GM19025 (cell line): ENCODE results near the gene MCF2L.

Experiments
- ATAC-seq: cut with Tn5 transposase; IDR thresholded peaks from one replicate; pipeline ENCODE4 v1.9.1; 2021; ENCODE audit warnings: mild to moderate bottlenecking, low read depth, moderate library complexity; ENCODE audit not compliant: unreplicated experiment

MCF2L gene

DNA sequence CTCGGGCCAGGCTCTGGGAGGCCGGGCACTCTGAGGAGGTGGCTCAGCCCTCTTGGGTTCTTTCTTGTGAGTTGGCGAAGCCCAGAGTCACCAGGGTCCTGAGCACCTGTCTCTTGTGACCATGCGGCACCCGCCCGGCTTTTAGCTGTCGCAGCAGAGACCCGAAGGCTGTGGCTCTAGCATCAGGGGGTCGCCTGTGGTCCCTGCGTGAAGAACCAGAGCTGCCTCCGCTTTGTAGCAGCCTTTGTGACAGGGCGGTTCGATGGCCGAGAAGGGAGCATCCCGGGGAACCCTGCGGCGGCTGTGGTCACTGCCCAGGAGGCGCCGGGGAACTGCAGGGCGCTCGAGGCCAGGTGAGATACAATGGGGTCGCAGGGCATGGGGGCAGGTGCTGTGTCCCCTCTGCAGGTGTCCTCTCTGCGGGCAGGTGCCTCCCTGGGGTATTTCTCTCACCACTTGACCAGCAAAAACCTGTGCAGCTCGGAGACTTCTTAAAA lies 10.4 kb downstream of the MCF2L start:
- no peak for ATAC-seq

DNA sequence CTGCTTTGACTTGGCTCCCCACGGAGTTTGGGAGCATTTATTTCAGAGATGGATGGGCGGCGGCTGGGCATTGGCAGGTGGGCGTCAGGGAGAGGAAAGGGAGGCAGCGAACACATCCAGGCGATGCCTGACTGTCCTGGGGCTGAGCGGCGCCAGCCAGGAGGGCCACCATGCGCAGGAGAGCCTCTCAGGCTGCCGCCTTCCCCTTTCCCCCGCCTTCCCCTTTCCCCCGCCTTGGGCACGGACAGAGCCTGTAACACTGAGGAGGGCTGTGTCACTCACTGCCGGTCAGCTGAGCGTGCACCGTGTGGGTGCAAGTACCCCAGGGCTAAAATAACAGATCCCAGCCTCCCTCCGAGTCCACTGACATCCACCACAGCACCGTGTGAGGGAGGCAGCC lies 11.4 kb downstream of the MCF2L start:
- no peak for ATAC-seq

DNA sequence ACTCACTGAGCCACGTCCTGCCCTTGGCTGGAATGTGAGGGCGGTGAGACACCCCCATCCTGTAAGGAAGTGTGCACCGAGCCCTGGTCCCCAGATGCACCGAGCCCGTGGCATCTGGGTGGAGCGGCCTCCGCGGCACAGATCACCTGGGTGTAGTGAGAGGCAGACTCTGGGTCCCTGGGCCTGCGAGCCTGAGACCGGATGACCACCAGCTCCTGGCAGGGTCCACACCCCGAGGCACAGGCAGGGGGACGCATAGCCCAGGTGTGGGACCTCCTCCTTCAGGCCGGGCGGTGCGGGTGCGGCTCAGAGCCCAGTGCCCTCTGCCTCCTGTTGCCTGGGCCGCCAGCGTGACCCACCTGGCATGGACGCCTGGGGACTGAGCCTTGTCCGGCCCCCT lies 12.4 kb downstream of the MCF2L start:
- no peak for ATAC-seq

- ATAC-seq = no peak
Measured at GRCh38 chr13:112982281-112983041, 13.4 kb downstream of the MCF2L start.

GRCh38 chr13:112983042-112983305 lies 14.0 kb downstream of the MCF2L start:
- ATAC-seq = no peak

DNA sequence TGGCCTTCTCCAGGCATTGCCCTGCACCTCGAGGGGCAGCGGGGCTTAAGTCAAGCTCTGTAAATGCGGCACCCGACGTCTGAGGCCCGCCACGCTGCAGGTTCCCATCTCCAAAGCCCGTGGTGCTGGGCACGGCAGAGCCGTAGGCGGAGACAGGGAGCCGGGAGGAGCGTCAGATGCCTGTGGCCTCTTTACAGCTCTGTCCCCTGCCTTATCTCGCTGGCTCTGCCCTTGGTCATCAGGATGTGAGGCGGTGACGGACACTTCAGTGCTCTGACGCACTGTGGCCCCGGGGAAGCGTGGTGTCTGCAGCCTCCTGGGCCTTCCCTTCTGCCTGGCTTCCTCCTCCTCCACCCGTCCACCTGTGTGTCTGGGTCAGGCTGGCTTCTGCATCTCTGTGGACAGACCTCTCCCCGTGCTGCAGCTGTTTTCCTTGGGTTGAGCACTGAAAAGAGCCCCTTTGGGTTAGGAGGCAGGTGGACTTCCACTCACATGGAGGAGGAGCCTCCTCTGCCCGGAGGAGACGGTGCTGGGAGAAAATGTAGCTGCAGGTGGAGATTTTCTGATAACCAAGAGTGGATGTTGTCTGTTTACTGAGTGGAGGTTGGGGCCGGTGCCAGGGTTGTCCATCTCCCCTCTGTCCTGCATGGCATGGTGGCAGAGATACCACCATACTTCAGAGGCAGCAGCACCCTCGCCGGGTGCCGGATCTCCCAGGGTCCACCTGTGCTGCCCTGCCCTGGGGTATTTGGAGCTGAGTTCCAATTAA lies 14.6 kb downstream of the MCF2L start:
- ATAC-seq = no peak

DNA sequence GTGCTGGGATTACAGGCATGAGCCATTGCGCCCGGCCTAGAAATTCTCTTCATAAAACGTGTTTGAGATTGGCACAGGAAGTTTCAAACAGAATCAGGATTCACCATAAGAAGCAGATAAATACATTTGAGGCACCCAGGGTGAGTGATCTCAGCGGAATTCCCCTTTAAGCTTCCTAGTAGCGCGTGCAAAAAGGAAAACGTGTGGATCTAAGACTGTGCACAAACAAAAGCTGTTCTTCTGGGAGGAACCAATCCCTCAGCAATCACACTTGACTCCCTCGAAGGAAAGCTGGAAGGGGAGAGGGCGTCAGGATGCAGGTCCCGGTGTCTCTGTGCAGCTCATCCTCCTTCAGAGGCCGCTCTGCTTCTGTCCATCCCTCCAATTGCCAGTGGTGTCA lies 15.5 kb downstream of the MCF2L start:
- ATAC-seq = no peak

GRCh38 chr13:112984954-112985802 lies 16.2 kb downstream of the MCF2L start:
- ATAC-seq = no peak

DNA sequence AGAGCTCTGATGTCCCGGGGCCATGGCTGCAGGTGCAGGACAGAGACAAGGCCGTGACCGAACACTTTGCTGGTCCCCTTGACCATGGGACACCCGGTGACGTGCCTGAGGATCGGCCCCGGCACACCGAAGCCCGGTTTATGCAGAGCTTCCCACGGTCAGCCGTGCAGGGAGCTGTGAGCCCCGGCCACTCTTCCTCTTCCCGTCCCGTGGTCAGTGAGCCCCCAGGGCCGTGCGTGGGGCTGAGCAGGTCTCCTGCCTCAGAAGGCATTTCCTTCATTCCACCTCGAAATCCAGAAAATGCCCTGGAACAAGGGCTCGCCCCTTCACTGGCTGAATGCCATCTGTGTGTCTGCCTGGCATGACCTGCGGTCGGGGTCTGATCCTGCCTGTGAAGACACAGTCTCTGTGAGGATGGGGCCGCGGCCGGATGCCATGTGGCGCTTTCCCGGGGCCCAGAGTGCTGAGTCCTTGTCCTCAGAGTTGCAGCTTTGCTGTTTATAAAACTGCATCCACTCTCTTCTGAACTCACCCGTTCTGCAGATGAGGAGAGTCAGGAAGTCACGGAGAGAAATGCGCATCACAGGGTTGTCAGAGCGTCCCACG lies 16.9 kb downstream of the MCF2L start:
- no peak for ATAC-seq

DNA sequence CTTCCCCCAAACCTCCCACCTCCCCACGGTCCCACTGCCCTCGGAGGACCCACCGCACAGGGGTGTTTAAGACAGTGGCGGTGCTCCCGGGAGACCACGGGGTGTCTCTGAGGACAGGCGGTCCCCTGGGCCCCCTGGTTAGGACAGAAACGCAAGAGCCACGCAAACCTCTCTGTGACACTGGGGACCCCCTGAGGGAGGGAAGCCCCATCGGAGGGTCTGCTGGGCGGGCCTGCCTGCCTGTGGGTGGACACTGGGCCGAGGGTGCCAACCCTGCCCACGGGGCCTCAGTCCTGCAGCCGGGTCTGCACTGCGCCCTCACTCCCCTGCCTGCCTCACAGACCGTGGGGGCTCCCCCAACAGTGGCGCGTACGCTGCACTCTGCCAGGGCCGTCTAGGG lies 17.5 kb downstream of the MCF2L start:
- ATAC-seq = no peak

DNA sequence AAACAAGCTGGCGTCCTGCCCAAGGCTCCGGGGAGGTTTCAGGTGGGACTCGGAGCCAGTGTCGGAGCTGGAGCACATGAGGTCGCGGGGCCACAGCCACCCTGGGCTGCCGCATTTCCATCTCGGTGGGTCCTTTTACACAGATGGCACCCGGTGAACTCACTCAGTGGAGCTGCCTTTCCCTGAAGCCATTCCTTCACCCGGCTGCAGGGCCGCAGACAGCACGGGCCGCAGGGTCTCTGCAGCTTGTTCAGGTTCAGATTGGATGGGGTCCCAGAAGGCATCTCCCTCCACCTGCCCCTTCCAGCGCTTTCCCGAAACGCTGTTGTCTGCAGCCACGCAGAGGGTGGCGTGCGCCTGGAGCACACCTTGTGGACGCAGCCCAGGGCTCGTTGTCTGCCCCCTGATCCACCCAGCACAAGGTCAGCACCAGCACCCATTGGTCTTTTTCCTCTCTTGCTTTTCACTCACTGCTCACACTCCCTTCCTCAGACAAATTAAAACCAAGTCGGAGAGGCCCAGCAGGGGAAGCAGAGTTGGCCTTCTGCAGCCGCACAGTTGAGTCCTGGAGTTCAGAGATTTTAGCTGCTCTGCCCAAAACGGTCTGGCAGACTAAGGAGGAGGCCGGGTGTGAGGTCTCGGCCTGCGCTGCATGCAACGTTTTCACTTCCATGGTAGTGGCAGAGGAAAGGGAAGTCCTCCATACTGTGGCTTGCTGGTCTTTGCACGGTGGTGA lies 18.1 kb downstream of the MCF2L start:
- no peak for ATAC-seq

DNA sequence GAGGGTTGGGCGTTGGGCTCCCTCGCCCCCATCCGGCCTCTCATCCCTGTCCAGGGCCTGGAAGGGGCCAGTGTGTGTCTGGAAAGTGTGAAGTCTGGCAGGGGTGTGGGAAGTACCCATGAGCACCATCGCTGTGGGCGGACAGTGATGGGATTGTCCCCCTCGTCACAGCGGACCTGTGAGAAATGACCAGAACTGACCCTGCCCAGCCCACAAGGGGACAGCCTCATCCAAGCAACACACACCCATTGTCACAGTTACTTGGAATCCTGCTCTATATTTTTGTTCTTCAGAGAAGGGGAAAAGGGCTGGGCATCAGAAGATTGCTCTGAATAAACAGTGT lies 18.6 kb downstream of the MCF2L start:
- ATAC-seq = no peak

DNA sequence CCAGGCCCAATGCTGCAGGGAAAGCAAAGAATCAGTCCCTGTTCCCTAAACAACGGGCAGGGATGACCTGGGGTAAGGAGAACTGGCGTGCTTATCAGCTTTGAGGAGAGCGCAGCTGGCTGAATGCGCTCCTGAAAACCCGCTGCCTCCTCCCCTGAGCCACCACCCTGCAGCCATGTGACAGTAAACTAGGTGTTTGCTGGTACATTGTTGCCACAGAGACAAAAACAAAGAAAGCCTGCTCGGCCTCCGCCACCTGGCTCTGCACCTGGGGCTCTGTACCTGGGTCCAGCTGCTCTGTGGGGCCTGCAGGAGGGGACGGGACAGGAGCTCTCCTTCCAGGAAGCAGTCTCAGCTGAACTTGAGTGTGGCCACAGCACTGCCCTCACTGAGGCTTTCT lies 21.8 kb downstream of the MCF2L start:
- ATAC-seq = no peak

DNA sequence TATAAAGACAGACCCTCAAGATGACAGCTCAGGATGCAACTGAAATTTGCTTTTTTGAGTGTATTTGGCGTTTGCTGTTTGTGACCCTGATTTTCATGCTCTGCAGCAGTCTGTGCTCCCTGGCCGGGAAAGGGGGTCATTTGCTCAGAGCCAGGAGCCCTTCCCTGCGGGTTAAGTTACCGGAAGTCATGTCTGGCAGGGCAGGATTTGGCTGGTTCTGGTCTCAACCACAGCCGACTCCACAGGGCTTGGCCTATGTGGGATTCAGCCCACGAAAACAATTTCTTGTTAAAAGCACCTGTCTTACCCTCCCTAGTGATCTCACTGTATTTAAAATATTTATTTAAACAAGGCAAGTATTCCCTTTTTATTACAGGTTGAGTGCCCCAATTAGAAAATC lies 22.6 kb downstream of the MCF2L start:
- no peak for ATAC-seq

DNA sequence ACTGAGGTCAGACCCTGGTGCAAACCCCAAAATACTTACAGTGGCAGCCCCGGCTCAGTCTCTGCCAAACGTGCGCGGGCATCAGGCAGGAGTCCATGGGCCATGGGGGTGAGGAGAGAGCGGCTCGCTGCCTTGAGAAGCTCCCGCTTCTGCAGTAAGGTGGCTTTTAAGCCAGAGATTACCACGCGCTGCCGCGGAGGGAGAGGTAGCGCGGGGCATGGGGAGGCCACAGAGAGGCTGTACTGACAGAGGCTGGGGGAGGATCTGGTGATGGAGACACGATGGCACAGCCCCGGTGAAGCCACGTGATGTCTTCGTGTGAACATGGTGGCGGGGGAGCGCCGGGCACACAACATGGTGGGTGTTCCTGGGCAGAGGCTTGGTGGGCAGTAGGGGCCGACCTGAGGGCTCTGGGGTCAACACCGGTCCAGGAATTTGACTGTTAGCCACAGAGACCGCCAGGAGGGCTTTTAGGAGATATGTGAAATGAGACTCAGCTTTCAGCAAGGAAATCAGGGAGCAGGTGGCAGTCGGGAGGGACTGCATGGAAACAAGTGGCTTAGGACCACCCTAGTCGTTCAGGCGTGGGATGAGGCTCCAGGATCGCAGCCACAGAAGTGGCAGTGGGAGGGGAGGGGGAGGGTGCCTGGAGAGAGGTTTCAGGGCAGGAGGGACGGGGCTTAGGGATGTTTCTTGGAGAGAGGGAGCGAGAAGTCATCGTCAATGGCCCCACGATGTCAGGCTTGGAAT lies 24.1 kb downstream of the MCF2L start:
- no peak for ATAC-seq

DNA sequence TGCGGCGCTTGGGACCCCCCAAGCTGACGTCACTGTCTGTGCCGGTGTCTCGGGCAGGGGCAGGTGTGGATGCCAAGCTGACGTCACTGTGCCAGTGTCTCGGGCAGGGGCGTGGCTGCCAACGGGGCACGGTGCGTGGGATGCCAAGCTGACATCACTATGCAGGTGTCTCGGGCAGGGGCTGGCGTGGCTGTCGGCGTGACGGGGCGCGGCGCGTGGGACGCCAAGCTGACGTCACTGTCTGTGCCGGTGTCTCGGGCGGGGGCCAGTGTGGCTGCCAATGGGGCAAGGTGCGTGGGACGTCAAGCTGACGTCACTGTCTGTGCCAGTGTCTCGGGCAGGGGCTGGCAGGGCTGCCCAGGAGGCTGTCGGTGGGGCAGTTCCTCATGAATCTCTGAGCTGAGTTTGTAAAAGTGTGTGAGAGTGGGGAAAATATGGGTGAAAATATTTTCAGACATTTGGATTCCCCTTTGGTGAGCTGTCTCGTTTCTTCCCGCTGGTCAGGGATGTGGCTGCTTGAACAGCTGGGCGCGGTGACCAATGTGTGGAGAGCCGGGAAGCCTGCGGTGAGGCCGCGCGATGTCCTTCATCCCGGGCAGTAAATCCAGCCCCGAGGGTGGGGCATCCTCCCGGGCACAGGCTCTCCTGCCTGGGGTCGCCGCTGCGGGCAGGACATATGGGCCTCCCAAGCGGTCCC lies 25.2 kb downstream of the MCF2L start:
- no peak for ATAC-seq

DNA sequence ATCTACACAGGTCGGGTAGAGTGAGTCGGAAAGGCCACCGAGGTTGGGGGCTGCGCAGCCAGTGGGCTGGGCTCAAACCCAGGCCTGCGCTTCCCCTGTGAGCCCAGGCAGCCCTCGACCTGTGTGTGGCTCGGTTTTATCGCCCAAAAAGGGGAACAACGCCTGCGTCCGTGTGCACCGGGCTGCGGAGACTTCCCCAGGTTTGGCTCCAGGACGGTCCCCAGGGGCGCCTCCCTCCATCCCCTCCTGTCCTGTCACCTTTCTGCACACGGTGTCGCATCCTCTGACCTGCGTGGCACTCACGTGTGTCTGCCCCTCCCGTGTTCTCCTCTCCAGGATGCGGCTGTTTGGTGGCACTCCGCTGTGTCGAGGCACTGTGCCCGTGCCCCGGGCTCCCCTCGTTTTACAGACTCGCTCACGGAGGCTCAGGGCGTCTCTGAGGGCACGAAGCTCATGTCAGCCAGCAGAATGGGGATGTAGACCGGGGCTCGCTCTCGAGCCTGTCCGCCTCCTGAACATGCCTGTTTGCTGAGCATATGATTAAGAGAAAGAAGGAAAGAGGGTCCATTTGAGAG lies 25.9 kb downstream of the MCF2L start:
- no peak for ATAC-seq

- ATAC-seq = no peak
Measured at GRCh38 chr13:112995395-112996191, 26.6 kb downstream of the MCF2L start.
